Esophagus muscularis mucosa (tissue), 4 donors: ENCODE data around the gene TNFRSF1A.

ENCODE experiments used
- CTCF ChIP-seq, 3 experiments: fragments of 200-600 bp in 2 of 3; fragments of 450-650 bp in 1 of 3; sonication (generic) in 2 of 3; IDR thresholded peaks; one replicate each; pipeline ENCODE4 v1.5.1; 2017 to 2019; ENCODE audit warnings: antibody characterized with exemption in 3 of 3, mild to moderate bottlenecking in 2 of 3, moderate library complexity in 1 of 3
- EP300 ChIP-seq: sonication (generic); formaldehyde crosslinking; IDR thresholded peaks from one replicate; pipeline ENCODE4 v1.6.1; 2017; ENCODE audit warnings: antibody characterized with exemption
- POLR2AphosphoS5 ChIP-seq, 2 donors: sonication (generic); formaldehyde crosslinking; IDR thresholded peaks; one replicate each; pipeline ENCODE4 v1.6.1; 2017; ENCODE audit warnings: antibody characterized with exemption in 2 of 2

GRCh38 chr12:6346942-6347341, 5.1 kb upstream of the TNFRSF1A start:
- no peak for TF ChIP-seq EP300
- TF ChIP-seq CTCF (IDR thresholded peaks at IDR 0.05) = no peak
- TF ChIP-seq POLR2AphosphoS5 (IDR thresholded peaks at IDR 0.05) = no peak
